Measurements from ENCODE around the gene GRIA3.
"Not testable (repeated sequence)": the region's sequence is repeated elsewhere in the genome, so short reads cannot be mapped to it uniquely, and the experiment has no call there.

The GRIA3 gene

GRCh38 chrX:123272630-123273029, 88.6 kb downstream of the GRIA3 start:
- no peak overlapping the region for H3K4me3 ChIP-seq (ENCODE audit: low read length)
- TF ChIP-seq ZNF274 (IDR thresholded peaks at IDR 0.05; ENCODE audit: low read depth, low read length) = no peak

- no peak for TF ChIP-seq ZNF274 (IDR thresholded peaks at IDR 0.05; ENCODE audit: low read depth, low read length)
- no peak overlapping the region for H3K4me3 ChIP-seq (ENCODE audit: low read length)
Observed at GRCh38 chrX:123274796-123275195, 90.7 kb downstream of the GRIA3 start.

- TF ChIP-seq ZNF274 (IDR thresholded peaks at IDR 0.05; ENCODE audit: low read depth, low read length) = no peak
- H3K4me3 ChIP-seq (ENCODE audit: low read length) = no peak overlapping the region
Observed at GRCh38 chrX:123277347-123277746, 93.3 kb downstream of the GRIA3 start.

GRCh38 chrX:123277821-123278220, 93.7 kb downstream of the GRIA3 start:
- no peak for TF ChIP-seq ZNF274 (IDR thresholded peaks at IDR 0.05; ENCODE audit: low read depth, low read length)
- H3K4me3 ChIP-seq (ENCODE audit: low read length) = no peak overlapping the region

GRCh38 chrX:123282241-123282640, 98.2 kb downstream of the GRIA3 start:
- no peak for TF ChIP-seq ZNF274 (IDR thresholded peaks at IDR 0.05; ENCODE audit: low read depth, low read length)
- no peak overlapping the region for H3K4me3 ChIP-seq (ENCODE audit: low read length)

GRCh38 chrX:123283407-123283806, 99.3 kb downstream of the GRIA3 start:
- not testable (repeated sequence) for H3K4me3 ChIP-seq (ENCODE audit: low read length)

GRCh38 chrX:123291623-123292022, 107.5 kb downstream of the GRIA3 start:
- no peak overlapping the region for H3K4me3 ChIP-seq (ENCODE audit: low read length)
- no peak for TF ChIP-seq ZNF274 (IDR thresholded peaks at IDR 0.05; ENCODE audit: low read depth, low read length)

- no peak for TF ChIP-seq ZNF274 (IDR thresholded peaks at IDR 0.05; ENCODE audit: low read depth, low read length)
- H3K4me3 ChIP-seq (ENCODE audit: low read length) = no peak overlapping the region
Observed at GRCh38 chrX:123298026-123298425, 113.9 kb downstream of the GRIA3 start.

GRCh38 chrX:123303429-123303828, 119.4 kb downstream of the GRIA3 start:
- TF ChIP-seq ZNF274 (IDR thresholded peaks at IDR 0.05; ENCODE audit: low read depth, low read length) = no peak
- no peak overlapping the region for H3K4me3 ChIP-seq (ENCODE audit: low read length)

GRCh38 chrX:123308658-123309057, 124.6 kb downstream of the GRIA3 start:
- no peak for TF ChIP-seq ZNF274 (IDR thresholded peaks at IDR 0.05; ENCODE audit: low read depth, low read length)
- no peak overlapping the region for H3K4me3 ChIP-seq (ENCODE audit: low read length)

- TF ChIP-seq ZNF274 (IDR thresholded peaks at IDR 0.05; ENCODE audit: low read depth, low read length) = no peak
- H3K4me3 ChIP-seq (ENCODE audit: low read length) = no peak overlapping the region
Observed at GRCh38 chrX:123310112-123310511, 126.0 kb downstream of the GRIA3 start.

GRCh38 chrX:123311486-123311885, 127.4 kb downstream of the GRIA3 start:
- TF ChIP-seq ZNF274 (IDR thresholded peaks at IDR 0.05; ENCODE audit: low read depth, low read length) = no peak

GRCh38 chrX:123313486-123313885, 129.4 kb downstream of the GRIA3 start:
- H3K4me3 ChIP-seq (ENCODE audit: low read length) = no peak overlapping the region
- TF ChIP-seq ZNF274 (IDR thresholded peaks at IDR 0.05; ENCODE audit: low read depth, low read length) = no peak

More at GRCh38 chrX:123311486-123311885, 127.4 kb downstream of the GRIA3 start:
- no peak overlapping the region for H3K4me3 ChIP-seq (ENCODE audit: low read length)

GRCh38 chrX:123320622-123321021, 136.5 kb downstream of the GRIA3 start:
- TF ChIP-seq ZNF274 (IDR thresholded peaks at IDR 0.05; ENCODE audit: low read depth, low read length) = no peak
- H3K4me3 ChIP-seq (ENCODE audit: low read length) = no peak overlapping the region

GRCh38 chrX:123322536-123322935, 138.5 kb downstream of the GRIA3 start:
- no peak overlapping the region for H3K4me3 ChIP-seq (ENCODE audit: low read length)
- TF ChIP-seq ZNF274 (IDR thresholded peaks at IDR 0.05; ENCODE audit: low read depth, low read length) = no peak

GRCh38 chrX:123324625-123325024, 140.5 kb downstream of the GRIA3 start:
- no peak for TF ChIP-seq ZNF274 (IDR thresholded peaks at IDR 0.05; ENCODE audit: low read depth, low read length)
- no peak overlapping the region for H3K4me3 ChIP-seq (ENCODE audit: low read length)

All from GM08714 (cell line).